ENCODE measurements around the gene FN3KRP. TPM values are rescaled to one million over a fixed set of nuclear protein-coding genes. Genes with fewer than 3 reads are reported as not detected.

FN3KRP gene
- total and polyA plus RNA-seq, 2 of the 13 experiments (the other 11 are each of a cell fraction or from before 2014, with no cell fraction given) = 22.4 to 28.2 TPM

DNA sequence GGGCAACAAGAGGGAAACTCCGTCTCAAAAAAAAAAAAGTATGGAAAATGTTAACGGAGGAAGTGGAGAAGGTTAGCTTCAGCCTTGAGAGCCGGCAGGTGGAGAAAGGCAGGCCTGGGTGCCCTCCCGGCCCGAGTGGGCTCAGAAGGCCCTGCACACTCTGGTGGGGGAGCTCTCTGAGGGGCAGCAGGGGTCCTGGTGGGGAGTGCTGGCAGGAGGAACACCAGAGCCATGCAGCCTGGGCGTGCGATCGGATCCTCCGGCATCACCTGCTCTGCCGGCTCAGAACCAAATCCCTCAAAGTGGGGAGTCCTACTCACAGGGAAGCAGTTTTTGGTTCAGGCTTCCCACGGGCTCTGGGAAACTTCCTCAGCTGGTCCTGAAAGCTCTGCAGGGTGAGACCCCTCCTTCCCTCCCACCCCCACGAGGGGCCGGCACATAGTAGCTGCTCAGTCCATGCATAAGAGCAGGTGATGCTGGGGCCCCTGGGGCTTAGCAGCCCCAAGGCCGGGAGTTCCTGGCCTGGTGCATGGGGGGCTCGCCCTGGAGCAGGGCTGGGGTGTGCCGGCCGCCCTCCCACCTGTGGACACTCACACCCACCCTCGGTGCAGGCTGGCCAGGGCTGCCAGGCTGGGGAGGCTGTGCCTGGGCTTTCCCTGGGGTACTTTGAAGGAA, 20.1 kb downstream of the FN3KRP start (continued):
- TF ChIP-seq KAT2B (IDR thresholded peaks at IDR 0.05; ENCODE audit: borderline replicate concordance, low read depth, low read length) = no peak
- TF ChIP-seq CAMTA2 (CRISPR knock-in tag; IDR thresholded peaks at IDR 0.05; ENCODE audit: borderline replicate concordance) = 0 out of 2 replicates have a peak, but pooled peaks have one; percentile 58
- 0 out of 2 replicates have a peak, but pooled peaks have one; percentile 37 for TF ChIP-seq ZNF333 (CRISPR knock-in tag; IDR thresholded peaks at IDR 0.05; ENCODE audit: borderline replicate concordance)
- TF ChIP-seq MZF1 (CRISPR knock-in tag; IDR thresholded peaks at IDR 0.05; ENCODE audit: borderline replicate concordance) = no peak
- no peak for TF ChIP-seq ZNF737 (CRISPR knock-in tag; IDR thresholded peaks at IDR 0.05; ENCODE audit: borderline replicate concordance)
- TF ChIP-seq AGO2 (optimal IDR thresholded peaks at IDR 0.05; ENCODE audit: low read depth, low read length) = peak; percentile 50
- TF ChIP-seq, protein P1, sequence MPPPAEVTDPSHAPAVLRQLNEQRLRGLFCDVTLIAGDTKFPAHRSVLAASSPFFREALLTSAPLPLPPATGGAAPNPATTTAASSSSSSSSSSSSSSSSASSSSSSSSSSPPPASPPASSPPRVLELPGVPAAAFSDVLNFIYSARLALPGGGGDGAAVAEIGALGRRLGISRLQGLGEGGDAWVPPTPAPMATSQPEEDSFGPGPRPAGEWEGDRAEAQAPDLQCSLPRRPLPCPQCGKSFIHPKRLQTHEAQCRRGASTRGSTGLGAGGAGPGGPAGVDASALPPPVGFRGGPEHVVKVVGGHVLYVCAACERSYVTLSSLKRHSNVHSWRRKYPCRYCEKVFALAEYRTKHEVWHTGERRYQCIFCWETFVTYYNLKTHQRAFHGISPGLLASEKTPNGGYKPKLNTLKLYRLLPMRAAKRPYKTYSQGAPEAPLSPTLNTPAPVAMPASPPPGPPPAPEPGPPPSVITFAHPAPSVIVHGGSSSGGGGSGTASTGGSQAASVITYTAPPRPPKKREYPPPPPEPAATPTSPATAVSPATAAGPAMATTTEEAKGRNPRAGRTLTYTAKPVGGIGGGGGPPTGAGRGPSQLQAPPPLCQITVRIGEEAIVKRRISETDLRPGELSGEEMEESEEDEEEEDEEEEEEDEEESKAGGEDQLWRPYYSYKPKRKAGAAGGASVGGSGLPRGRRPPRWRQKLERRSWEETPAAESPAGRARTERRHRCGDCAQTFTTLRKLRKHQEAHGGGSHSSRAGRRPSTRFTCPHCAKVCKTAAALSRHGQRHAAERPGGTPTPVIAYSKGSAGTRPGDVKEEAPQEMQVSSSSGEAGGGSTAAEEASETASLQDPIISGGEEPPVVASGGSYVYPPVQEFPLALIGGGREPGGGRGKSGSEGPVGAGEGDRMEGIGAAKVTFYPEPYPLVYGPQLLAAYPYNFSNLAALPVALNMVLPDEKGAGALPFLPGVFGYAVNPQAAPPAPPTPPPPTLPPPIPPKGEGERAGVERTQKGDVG (CRISPR knock-in tag; IDR thresholded peaks at IDR 0.05; ENCODE audit: borderline replicate concordance) = no peak
- TF ChIP-seq, protein P2, sequence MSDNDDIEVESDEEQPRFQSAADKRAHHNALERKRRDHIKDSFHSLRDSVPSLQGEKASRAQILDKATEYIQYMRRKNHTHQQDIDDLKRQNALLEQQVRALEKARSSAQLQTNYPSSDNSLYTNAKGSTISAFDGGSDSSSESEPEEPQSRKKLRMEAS (IDR thresholded peaks at IDR 0.05) = peak; percentile 14; the same call in 1 of the 2 replicates
- TF ChIP-seq SATB2 (CRISPR knock-in tag; IDR thresholded peaks at IDR 0.05) = 0 out of 2 replicates have a peak, but pooled peaks have one; percentile 21
- TF ChIP-seq ZNF839 (CRISPR knock-in tag; IDR thresholded peaks at IDR 0.05; ENCODE audit: borderline replicate concordance) = 0 out of 2 replicates have a peak, but pooled peaks have one; percentile 2
- TF ChIP-seq, protein P3, sequence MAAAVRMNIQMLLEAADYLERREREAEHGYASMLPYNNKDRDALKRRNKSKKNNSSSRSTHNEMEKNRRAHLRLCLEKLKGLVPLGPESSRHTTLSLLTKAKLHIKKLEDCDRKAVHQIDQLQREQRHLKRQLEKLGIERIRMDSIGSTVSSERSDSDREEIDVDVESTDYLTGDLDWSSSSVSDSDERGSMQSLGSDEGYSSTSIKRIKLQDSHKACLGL (CRISPR knock-in tag; IDR thresholded peaks at IDR 0.05) = peak; percentile 39; the same call in 1 of the 2 replicates
- no peak for TF ChIP-seq ZSCAN31 (CRISPR knock-in tag; IDR thresholded peaks at IDR 0.05; ENCODE audit: low read depth)
- TF ChIP-seq ZNF263 (CRISPR knock-in tag; IDR thresholded peaks at IDR 0.05) = 0 out of 2 replicates have a peak, but pooled peaks have one; percentile 12
- TF ChIP-seq ZMAT3 (CRISPR knock-in tag; conservative IDR thresholded peaks at IDR 0.05) = 0 out of 2 replicates have a peak, but pooled peaks have one; percentile 38
- TF ChIP-seq, protein P4, sequence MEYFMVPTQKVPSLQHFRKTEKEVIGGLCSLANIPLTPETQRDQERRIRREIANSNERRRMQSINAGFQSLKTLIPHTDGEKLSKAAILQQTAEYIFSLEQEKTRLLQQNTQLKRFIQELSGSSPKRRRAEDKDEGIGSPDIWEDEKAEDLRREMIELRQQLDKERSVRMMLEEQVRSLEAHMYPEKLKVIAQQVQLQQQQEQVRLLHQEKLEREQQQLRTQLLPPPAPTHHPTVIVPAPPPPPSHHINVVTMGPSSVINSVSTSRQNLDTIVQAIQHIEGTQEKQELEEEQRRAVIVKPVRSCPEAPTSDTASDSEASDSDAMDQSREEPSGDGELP (IDR thresholded peaks at IDR 0.05; ENCODE audit: borderline replicate concordance, low read depth) = no peak
- TF ChIP-seq ZNF234 (CRISPR knock-in tag; conservative IDR thresholded peaks at IDR 0.05) = no peak
- TF ChIP-seq ZFP90 (CRISPR knock-in tag; IDR thresholded peaks at IDR 0.05; ENCODE audit: borderline replicate concordance) = no peak
- 0 out of 2 replicates have a peak, but pooled peaks have one; percentile 10 for TF ChIP-seq ZNF563 (CRISPR knock-in tag; IDR thresholded peaks at IDR 0.05)
- no peak for TF ChIP-seq RXRA (CRISPR knock-in tag; IDR thresholded peaks at IDR 0.05)
- 0 out of 2 replicates have a peak, but pooled peaks have one; percentile 66 for TF ChIP-seq HES4 (CRISPR knock-in tag; IDR thresholded peaks at IDR 0.05; ENCODE audit: borderline replicate concordance)
- TF ChIP-seq NKX3-1 (CRISPR knock-in tag; IDR thresholded peaks at IDR 0.05) = no peak
- TF ChIP-seq SNAI1 (CRISPR knock-in tag; IDR thresholded peaks at IDR 0.05; ENCODE audit: borderline replicate concordance) = 0 out of 2 replicates have a peak, but pooled peaks have one; percentile 6
- 0 out of 2 replicates have a peak, but pooled peaks have one; percentile 51 for TF ChIP-seq ZNF292 (CRISPR knock-in tag; IDR thresholded peaks at IDR 0.05; ENCODE audit: borderline replicate concordance, low read depth)
